ENCODE results near the gene LRRC71.

DNA sequence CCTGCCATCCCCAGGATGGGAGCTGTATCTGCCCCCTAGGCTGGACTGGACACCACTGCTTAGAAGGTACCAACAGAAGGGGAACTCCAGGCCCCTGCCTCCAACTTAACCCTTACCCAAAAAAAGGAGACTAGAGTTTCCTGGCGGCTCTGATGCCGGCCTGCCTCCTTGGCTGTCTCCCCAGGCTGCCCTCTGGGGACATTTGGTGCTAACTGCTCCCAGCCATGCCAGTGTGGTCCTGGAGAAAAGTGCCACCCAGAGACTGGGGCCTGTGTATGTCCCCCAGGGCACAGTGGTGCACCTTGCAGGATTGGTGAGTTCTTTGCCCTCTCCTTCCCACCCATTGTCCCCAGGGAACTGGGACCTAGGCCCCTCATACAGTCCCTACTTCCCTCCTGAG lies 8.1 kb upstream of the LRRC71 start:
- TF ChIP-seq, protein P1, sequence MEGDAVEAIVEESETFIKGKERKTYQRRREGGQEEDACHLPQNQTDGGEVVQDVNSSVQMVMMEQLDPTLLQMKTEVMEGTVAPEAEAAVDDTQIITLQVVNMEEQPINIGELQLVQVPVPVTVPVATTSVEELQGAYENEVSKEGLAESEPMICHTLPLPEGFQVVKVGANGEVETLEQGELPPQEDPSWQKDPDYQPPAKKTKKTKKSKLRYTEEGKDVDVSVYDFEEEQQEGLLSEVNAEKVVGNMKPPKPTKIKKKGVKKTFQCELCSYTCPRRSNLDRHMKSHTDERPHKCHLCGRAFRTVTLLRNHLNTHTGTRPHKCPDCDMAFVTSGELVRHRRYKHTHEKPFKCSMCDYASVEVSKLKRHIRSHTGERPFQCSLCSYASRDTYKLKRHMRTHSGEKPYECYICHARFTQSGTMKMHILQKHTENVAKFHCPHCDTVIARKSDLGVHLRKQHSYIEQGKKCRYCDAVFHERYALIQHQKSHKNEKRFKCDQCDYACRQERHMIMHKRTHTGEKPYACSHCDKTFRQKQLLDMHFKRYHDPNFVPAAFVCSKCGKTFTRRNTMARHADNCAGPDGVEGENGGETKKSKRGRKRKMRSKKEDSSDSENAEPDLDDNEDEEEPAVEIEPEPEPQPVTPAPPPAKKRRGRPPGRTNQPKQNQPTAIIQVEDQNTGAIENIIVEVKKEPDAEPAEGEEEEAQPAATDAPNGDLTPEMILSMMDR (conservative IDR thresholded peaks at IDR 0.05; ENCODE audit: low read depth, low read length) = no peak
- TF ChIP-seq MXI1 (IDR thresholded peaks at IDR 0.05; ENCODE audit: borderline replicate concordance, low read depth, low read length) (no peak), POLR2A (IDR thresholded peaks at IDR 0.05; ENCODE audit: low read depth, low read length) (no peak), CEBPB (IDR thresholded peaks at IDR 0.05; ENCODE audit: low read depth, low read length) (no peak), BHLHE40 (IDR thresholded peaks at IDR 0.05; ENCODE audit: low read depth, low read length) (no peak), RCOR1 (IDR thresholded peaks at IDR 0.05; ENCODE audit: insufficient replicate concordance, low read length) (no peak)
- TF ChIP-seq, protein P2, sequence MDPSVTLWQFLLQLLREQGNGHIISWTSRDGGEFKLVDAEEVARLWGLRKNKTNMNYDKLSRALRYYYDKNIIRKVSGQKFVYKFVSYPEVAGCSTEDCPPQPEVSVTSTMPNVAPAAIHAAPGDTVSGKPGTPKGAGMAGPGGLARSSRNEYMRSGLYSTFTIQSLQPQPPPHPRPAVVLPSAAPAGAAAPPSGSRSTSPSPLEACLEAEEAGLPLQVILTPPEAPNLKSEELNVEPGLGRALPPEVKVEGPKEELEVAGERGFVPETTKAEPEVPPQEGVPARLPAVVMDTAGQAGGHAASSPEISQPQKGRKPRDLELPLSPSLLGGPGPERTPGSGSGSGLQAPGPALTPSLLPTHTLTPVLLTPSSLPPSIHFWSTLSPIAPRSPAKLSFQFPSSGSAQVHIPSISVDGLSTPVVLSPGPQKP (IDR thresholded peaks at IDR 0.05; ENCODE audit: borderline replicate concordance, low read depth, low read length) = no peak

All from IMR-90 (cell line).